CD4-positive, alpha-beta T cell treated with Interleukin-15 for 1 hour (primary cell): ENCODE results near the gene HABP4.

ENCODE experiments used
- DNase-seq: peaks from one replicate; pipeline ENCODE4 v3.0.0-alpha.2; 2020

Gene HABP4

DNA sequence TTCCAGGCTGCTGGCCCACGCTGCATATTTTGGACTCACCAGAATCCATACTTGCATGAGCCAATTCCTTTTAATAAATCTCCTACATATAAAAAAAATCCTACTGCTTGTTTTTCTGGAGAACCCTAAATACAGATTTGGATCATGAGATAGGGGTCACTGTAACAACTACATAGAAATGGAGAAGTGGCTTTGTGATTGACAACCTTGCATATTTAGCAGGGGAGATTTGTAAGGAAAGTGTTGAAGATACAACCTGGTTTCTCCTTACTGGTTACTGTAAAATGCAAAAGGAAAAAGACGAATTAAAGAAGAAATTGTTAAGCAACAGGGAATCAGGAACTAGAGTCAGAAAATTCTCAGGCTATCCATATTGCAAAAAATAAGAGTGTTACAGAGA is 74.8 kb downstream of the HABP4 start:
- no peak for DNase-seq

DNA sequence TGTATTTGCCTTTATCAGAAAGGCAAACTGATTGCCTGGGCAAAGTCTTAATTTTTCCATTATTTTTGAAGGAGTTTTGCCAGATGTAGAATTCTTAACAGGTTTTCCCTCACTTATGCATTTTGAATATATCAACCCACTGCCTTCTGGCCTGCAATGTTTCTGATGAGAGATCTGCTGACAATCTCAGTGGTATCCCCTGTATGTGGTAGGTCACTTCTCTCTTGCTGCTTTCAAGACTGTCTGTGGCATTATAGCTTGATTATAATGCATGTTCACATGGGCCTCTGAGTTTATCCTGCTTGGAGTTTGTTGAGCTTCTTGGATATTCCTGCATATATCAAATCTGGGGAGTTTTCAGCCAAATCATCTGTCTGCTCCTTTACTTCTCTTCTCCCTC is 82.2 kb downstream of the HABP4 start:
- no peak for DNase-seq

DNA sequence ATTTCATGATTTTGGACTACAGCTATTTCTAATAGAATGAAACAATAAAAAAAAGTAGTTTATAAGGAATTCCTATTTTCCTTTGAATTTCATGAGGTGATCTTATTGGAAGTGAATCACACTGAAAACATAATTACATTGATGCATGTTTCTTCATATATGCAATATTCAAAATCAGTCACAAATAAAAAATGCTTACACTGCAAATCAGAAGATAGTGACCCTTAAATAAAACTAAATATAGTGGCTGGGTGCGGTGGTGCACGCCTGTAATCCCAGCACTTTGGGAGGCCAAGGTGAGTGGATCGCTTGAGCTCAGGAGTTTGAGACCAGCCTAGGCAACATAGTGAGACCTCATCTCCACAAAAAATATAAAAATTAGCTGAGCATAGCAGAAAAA is 90.1 kb downstream of the HABP4 start:
- no peak for DNase-seq
